Adrenal gland (tissue), 12 donors: ENCODE data around the gene GMIP. TPM values are rescaled to one million over a fixed set of nuclear protein-coding genes. Genes with fewer than 3 reads are reported as not detected.

Experiments
- DNase-seq, 7 donors: peaks; one replicate each; pipeline ENCODE4 v3.0.0-alpha.2; 2019 to 2020
- H3K27ac ChIP-seq, 5 donors: fragments of 200-600 bp; sonication (generic) in 4 of 5; 1 replicate in 3 of 5; 2 replicates in 2 of 5; pipeline versions ENCODE4 v1.5.1 to v1.8.0; 2016 to 2020; ENCODE audit warnings: mild to moderate bottlenecking in 1 of 5
- H3K27me3 ChIP-seq: fragments of 200-600 bp; 2 replicates; pipeline ENCODE4 v1.8.0; 2021
- H3K36me3 ChIP-seq, 2 donors: fragments of 200-600 bp; replicated peaks in 1 of 2; 1 replicate in 1 of 2; 2 replicates in 1 of 2; pipeline versions ENCODE4 v1.5.1 to v1.8.0; 2018 to 2022
- H3K4me1 ChIP-seq, 2 donors: fragments of 200-600 bp; replicated peaks in 1 of 2; 1 replicate in 1 of 2; 2 replicates in 1 of 2; pipeline versions ENCODE4 v1.5.1 to v1.8.0; 2018 to 2021
- H3K4me3 ChIP-seq, 4 donors: fragments of 200-600 bp; sonication (generic) in 3 of 4; one replicate each; pipeline ENCODE4 v1.5.1; 2016 to 2018
- H3K9me3 ChIP-seq, 3 donors: fragments of 200-600 bp; sonication (generic) in 1 of 3; replicated peaks in 1 of 3; 1 replicate in 2 of 3; 2 replicates in 1 of 3; pipeline versions ENCODE4 v1.5.1 to v1.8.0; 2016 to 2021
- POLR2A ChIP-seq, 2 donors: fragments of 450-650 bp; IDR thresholded peaks; one replicate each; pipeline ENCODE4 v1.6.1; 2017; ENCODE audit warnings: antibody characterized with exemption in 2 of 2, mild to moderate bottlenecking in 2 of 2, moderate library complexity in 1 of 2
- WGBS, 4 donors: extraction: QIAGEN DNeasy Blood & Tissue Kit in 2 of 4; methylation state at CpG; one replicate each; pipeline versions ENCODE4 v1.1.5 to v1.1.7; 2013 to 2017; 5-methylcytosine and 5-hydroxymethylcytosine counted together
- intact Hi-C, 2 donors: fragments of 100-400 bp; cut with DNase I; formaldehyde crosslinking; loops; one replicate each; pipeline versions ENCODE4 v1.14.1 to v1.15.0; 2022 to 2023
- polyA plus RNA-seq, 3 donors: library from polyadenylated mRNA; stranded (reverse); fragments of 200-250 nt in 2 of 3; fragments of 350-450 nt in 1 of 3; fragmentation: Illumina TruSeq in 1 of 3; extraction: RNeasy Lipid Tissue Mini Kit (QIAGEN cat#74804) in 1 of 3; gene quantifications; one replicate each; pipeline ENCODE4 v1.2.3, GENCODE V29; 2013 to 2014
- total RNA-seq, 9 donors: library from RNA; depleted of rRNA in 4 of 9; stranded (reverse); fragments of >200 nt in 4 of 9; fragments of 120-200 nt in 1 of 9; fragmentation: NEBNext Ultra II Directional in 1 of 9; extraction: Animal tissue kit (Norgen Biotek cat#: 25700) in 1 of 9; gene quantifications; one replicate each; pipeline versions ENCODE4 v1.1.0 to v1.2.4, GENCODE V29; 2013 to 2023
- TF ChIP-seq, protein P1 (sequence below), 6 experiments: fragments of 450-650 bp in 4 of 6; fragments of 200-600 bp in 2 of 6; sonication (generic) in 1 of 6; IDR thresholded peaks; 1 replicate in 5 of 6; 2 replicates in 1 of 6; pipeline versions ENCODE4 v1.5.1 to v1.8.0; 2016 to 2021; ENCODE audit warnings: antibody characterized with exemption in 6 of 6, mild to moderate bottlenecking in 2 of 6, moderate library complexity in 1 of 6
- donor health status: healthy with polysubstance abuse.
- donor health status: Bipolar disorder and iron deficiency.
- donor health status: DM: yes; HTN: yes; CAD: no.
- donor health status: DM: no; HTN: no; CAD: no.
- donor health status: DM: no; HTN: no; CAD: no.
- donor health status: DM: yes; HTN: yes; CAD: no.

The GMIP gene
- total and polyA plus RNA-seq, 12 donors: 0.44 to 17.0 (median 9.6) TPM

GRCh38 chr19:19597809-19598306 is 45.6 kb downstream of the GMIP start:
- Histone ChIP-seq H3K27me3 (no peaks in the 10 kb centered on the region), H3K4me1 (no peaks in the 10 kb centered on the region), H3K27ac (no peak overlapping the region), H3K4me3 (no peak overlapping the region), H3K9me3 (no peaks in the 10 kb centered on the region), H3K36me3 (no peaks in the 10 kb centered on the region)
- no peak for DNase-seq
- intact Hi-C loops: no loop called here
- TF ChIP-seq, protein P1, sequence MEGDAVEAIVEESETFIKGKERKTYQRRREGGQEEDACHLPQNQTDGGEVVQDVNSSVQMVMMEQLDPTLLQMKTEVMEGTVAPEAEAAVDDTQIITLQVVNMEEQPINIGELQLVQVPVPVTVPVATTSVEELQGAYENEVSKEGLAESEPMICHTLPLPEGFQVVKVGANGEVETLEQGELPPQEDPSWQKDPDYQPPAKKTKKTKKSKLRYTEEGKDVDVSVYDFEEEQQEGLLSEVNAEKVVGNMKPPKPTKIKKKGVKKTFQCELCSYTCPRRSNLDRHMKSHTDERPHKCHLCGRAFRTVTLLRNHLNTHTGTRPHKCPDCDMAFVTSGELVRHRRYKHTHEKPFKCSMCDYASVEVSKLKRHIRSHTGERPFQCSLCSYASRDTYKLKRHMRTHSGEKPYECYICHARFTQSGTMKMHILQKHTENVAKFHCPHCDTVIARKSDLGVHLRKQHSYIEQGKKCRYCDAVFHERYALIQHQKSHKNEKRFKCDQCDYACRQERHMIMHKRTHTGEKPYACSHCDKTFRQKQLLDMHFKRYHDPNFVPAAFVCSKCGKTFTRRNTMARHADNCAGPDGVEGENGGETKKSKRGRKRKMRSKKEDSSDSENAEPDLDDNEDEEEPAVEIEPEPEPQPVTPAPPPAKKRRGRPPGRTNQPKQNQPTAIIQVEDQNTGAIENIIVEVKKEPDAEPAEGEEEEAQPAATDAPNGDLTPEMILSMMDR (IDR thresholded peaks at IDR 0.05): no peak
- no peak for TF ChIP-seq POLR2A (IDR thresholded peaks at IDR 0.05)
- 51 to 60% (median 57%) methylated on average over 8 of the region's 8 CpGs for WGBS, 4 donors

DNA sequence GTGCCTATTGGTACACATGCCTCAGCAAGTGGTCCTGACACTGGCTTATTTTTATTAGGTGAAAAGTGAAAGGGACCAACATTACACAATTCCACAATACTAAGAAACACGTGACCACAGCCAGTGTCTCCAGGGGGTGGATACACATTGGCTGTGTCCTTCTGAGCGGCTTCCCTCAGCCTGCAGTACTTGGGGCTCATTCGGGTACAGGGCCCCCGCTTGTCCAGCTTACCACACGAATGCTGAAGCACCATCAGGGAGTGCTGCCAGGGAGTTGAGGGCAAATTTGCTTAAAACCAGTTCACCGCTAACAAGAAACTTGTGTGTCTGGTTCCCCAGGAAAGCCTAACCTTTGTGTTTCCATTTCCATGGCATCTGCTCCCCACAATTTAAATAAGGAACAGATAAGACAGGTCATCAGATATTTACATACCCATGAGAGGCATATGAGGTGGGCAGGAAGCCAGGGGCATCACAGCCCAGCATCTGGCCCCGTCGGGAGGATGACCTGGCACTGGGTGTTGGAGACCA is 48.2 kb downstream of the GMIP start:
- no peaks in the 10 kb centered on the region for H3K36me3 ChIP-seq
- no peaks in the 10 kb centered on the region for H3K4me1 ChIP-seq
- intact Hi-C loops: no loop called here
- H3K27ac ChIP-seq: no peak overlapping the region
- no peak for DNase-seq
- no peaks in the 10 kb centered on the region for H3K9me3 ChIP-seq
- no peak for TF ChIP-seq POLR2A (IDR thresholded peaks at IDR 0.05)
- TF ChIP-seq, protein P1 (IDR thresholded peaks at IDR 0.05): no peak
- 69 to 93% (median 79%) methylated on average over 3 to 8 of the region's 8 CpGs for WGBS, 4 donors
- H3K4me3 ChIP-seq: no peak overlapping the region
- H3K27me3 ChIP-seq: no peaks in the 10 kb centered on the region

GRCh38 chr19:19594381-19594780 is 49.1 kb downstream of the GMIP start:
- TF ChIP-seq POLR2A (IDR thresholded peaks at IDR 0.05): no peak
- TF ChIP-seq, protein P1 (IDR thresholded peaks at IDR 0.05): no peak
- DNase-seq: no peak
- WGBS, 4 donors: 92 to 95% (median 95%) methylated on average over 4 of the region's 4 CpGs

DNA sequence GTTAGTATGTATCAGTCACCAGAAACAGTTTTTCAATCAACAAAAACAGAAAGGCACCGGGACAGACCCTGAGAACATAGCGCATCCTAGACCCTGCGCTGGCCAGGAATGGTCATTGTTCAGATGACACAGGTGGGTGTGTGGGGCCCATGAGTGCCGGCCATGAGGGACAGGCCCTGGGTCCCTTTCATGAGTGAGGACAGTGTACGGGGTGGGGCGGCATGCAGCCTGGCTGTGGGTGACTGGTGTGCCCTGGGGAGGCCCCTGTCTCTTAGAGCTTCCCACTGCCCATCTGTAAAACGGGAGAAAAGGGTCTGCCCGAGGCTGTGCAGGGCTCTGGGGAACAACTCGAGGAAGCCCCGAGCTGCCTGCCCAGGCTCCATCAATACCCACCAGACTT is 50.8 kb downstream of the GMIP start:
- H3K36me3 ChIP-seq: no peaks in the 10 kb centered on the region
- H3K9me3 ChIP-seq: no peaks in the 10 kb centered on the region
- WGBS, 4 donors: 90 to 98% (median 92%) methylated on average over 4 to 10 of the region's 10 CpGs
- H3K4me1 ChIP-seq: no peaks in the 10 kb centered on the region
- no peak for TF ChIP-seq POLR2A (IDR thresholded peaks at IDR 0.05)
- TF ChIP-seq, protein P1 (IDR thresholded peaks at IDR 0.05): no peak
- H3K27ac ChIP-seq: no peak overlapping the region
- no peaks in the 10 kb centered on the region for H3K27me3 ChIP-seq
- no peak for DNase-seq
- intact Hi-C loops: no loop called here
- no peak overlapping the region for H3K4me3 ChIP-seq

More at GRCh38 chr19:19594381-19594780, 49.1 kb downstream of the GMIP start:
- Histone ChIP-seq H3K9me3 (no peaks in the 10 kb centered on the region), H3K4me3 (no peak overlapping the region), H3K4me1 (no peaks in the 10 kb centered on the region), H3K27ac (no peak overlapping the region), H3K27me3 (no peaks in the 10 kb centered on the region), H3K36me3 (no peaks in the 10 kb centered on the region)
- intact Hi-C loops: no loop called here
